H9 (cell line): ENCODE results near the gene EQTN. TPM values are rescaled to one million over a fixed set of nuclear protein-coding genes. Genes with fewer than 3 reads are reported as not detected.

ENCODE experiments used
- DNase-seq: peaks from one replicate; pipeline ENCODE4 v3.0.0-alpha.2; 2017
- H2AFZ ChIP-seq: one replicate; pipeline ENCODE4 v1.6.1; 2013; ENCODE audit warnings: mild to moderate bottlenecking, low read length, control low read depth, moderate library complexity
- H2AK5ac ChIP-seq: 2 replicates; pipeline ENCODE4 v1.6.1; 2013; ENCODE audit warnings: low read length, control low read depth, mixed read lengths; ENCODE audit not compliant: insufficient read length
- H2BK120ac ChIP-seq: one replicate; pipeline ENCODE4 v1.6.1; 2013; ENCODE audit warnings: low read depth, mild to moderate bottlenecking, low read length, control low read depth, inconsistent platforms; ENCODE audit not compliant: poor library complexity, severe bottlenecking
- H2BK12ac ChIP-seq: 2 replicates; pipeline ENCODE4 v1.6.1; 2013; ENCODE audit warnings: low read length, control low read depth, mixed read lengths, low read depth; ENCODE audit not compliant: insufficient read length
- H2BK15ac ChIP-seq: 2 replicates; pipeline ENCODE4 v1.6.1; 2013; ENCODE audit warnings: low read depth, low read length, control low read depth
- H2BK20ac ChIP-seq: one replicate; pipeline ENCODE4 v1.6.1; 2013; ENCODE audit warnings: low read depth, mild to moderate bottlenecking, low read length, control low read depth, inconsistent platforms; ENCODE audit not compliant: poor library complexity, severe bottlenecking
- H2BK5ac ChIP-seq: 2 replicates; pipeline ENCODE4 v1.6.1; 2013; ENCODE audit warnings: low read length, control low read depth, mixed read lengths; ENCODE audit not compliant: insufficient read length
- H3K14ac ChIP-seq: 2 replicates; pipeline ENCODE4 v1.6.1; 2013; ENCODE audit warnings: low read length, control low read depth; ENCODE audit not compliant: insufficient read depth
- H3K18ac ChIP-seq: 2 replicates; pipeline ENCODE4 v1.6.1; 2013; ENCODE audit warnings: low read depth, mild to moderate bottlenecking, mixed read lengths, low read length, control low read depth; ENCODE audit not compliant: insufficient read length
- H3K23ac ChIP-seq: 2 replicates; pipeline ENCODE4 v1.6.1; 2013; ENCODE audit warnings: low read length, control low read depth, mixed read lengths, low read depth; ENCODE audit not compliant: insufficient read length
- H3K23me2 ChIP-seq: 2 replicates; pipeline ENCODE4 v1.6.1; 2013; ENCODE audit warnings: low read depth, mild to moderate bottlenecking, mixed read lengths, low read length, control low read depth; ENCODE audit not compliant: insufficient read length, poor library complexity, severe bottlenecking
- H3K27ac ChIP-seq: 2 replicates; pipeline ENCODE4 v1.5.1; 2013; ENCODE audit warnings: low read length, control low read depth, mixed read lengths, low read depth; ENCODE audit not compliant: insufficient read length
- H3K27me3 ChIP-seq: 2 replicates; pipeline ENCODE4 v1.6.1; 2013; ENCODE audit warnings: low read length, control low read depth, inconsistent platforms; ENCODE audit not compliant: insufficient read depth
- H3K4ac ChIP-seq: 2 replicates; pipeline ENCODE4 v1.6.1; 2013; ENCODE audit warnings: low read depth, mild to moderate bottlenecking, control low read depth, inconsistent platforms, low read length, moderate library complexity
- H3K4me1 ChIP-seq: 2 replicates; pipeline ENCODE4 v1.6.1; 2013; ENCODE audit warnings: low read length, control low read depth, inconsistent platforms; ENCODE audit not compliant: insufficient read depth
- H3K4me2 ChIP-seq: 2 replicates; pipeline ENCODE4 v1.6.1; 2013; ENCODE audit warnings: low read length, control low read depth, mixed read lengths; ENCODE audit not compliant: insufficient read length, insufficient read depth
- H3K56ac ChIP-seq: 2 replicates; pipeline ENCODE4 v1.6.1; 2013; ENCODE audit warnings: low read depth, mild to moderate bottlenecking, mixed read lengths, low read length, control low read depth; ENCODE audit not compliant: insufficient read length
- H3K79me1 ChIP-seq: 2 replicates; pipeline ENCODE4 v1.6.1; 2013; ENCODE audit warnings: low read depth, mild to moderate bottlenecking, moderate library complexity, low read length, control low read depth, inconsistent platforms; ENCODE audit not compliant: insufficient read depth, poor library complexity, severe bottlenecking
- H3K79me2 ChIP-seq: 2 replicates; pipeline ENCODE4 v1.6.1; 2013; ENCODE audit warnings: low read length, control low read depth, inconsistent platforms; ENCODE audit not compliant: insufficient read depth
- H3K9ac ChIP-seq: 2 replicates; pipeline ENCODE4 v1.6.1; 2013; ENCODE audit warnings: low read length, control low read depth, mixed read lengths; ENCODE audit not compliant: insufficient read length; ENCODE audit errors: extremely low read depth
- H3K9me3 ChIP-seq: one replicate; pipeline ENCODE4 v1.6.1; 2013; ENCODE audit warnings: low read depth, low read length, inconsistent platforms; ENCODE audit not compliant: control insufficient read depth
- H3T11ph ChIP-seq: one replicate; pipeline ENCODE4 v1.6.1; 2013; ENCODE audit warnings: mild to moderate bottlenecking, low read length, control low read depth, inconsistent platforms
- H4K20me1 ChIP-seq: one replicate; pipeline ENCODE4 v1.6.1; 2013; ENCODE audit not compliant: control insufficient read depth, insufficient read length, insufficient read depth
- H4K5ac ChIP-seq: 2 replicates; pipeline ENCODE4 v1.6.1; 2013; ENCODE audit warnings: low read depth, mild to moderate bottlenecking, mixed read lengths, low read length, control low read depth; ENCODE audit not compliant: insufficient read length
- H4K8ac ChIP-seq: replicated peaks from 2 replicates; pipeline ENCODE4 v1.6.1; 2013; ENCODE audit warnings: low read length, control low read depth, mixed read lengths, low read depth; ENCODE audit not compliant: insufficient read length
- H4K91ac ChIP-seq: 2 replicates; pipeline ENCODE4 v1.6.1; 2013; ENCODE audit warnings: low read depth, mild to moderate bottlenecking, moderate library complexity, mixed read lengths, low read length, control low read depth; ENCODE audit not compliant: insufficient read length
- H3K27ac Mint-ChIP-seq, 3 experiments: 2 replicates in 2 of 3; 3 replicates in 1 of 3; pipeline ENCODE4 v1.8.0; 2020 to 2021; ENCODE audit warnings: mixed read lengths in 3 of 3, mild to moderate bottlenecking in 1 of 3, moderate library complexity in 1 of 3
- H3K27me3 Mint-ChIP-seq: 2 replicates; pipeline ENCODE4 v1.8.0; 2021; ENCODE audit warnings: low read depth, mild to moderate bottlenecking, moderate library complexity, mixed read lengths
- H3K36me3 Mint-ChIP-seq, 3 experiments: 2 replicates in 2 of 3; 3 replicates in 1 of 3; pipeline ENCODE4 v1.8.0; 2020 to 2021; ENCODE audit warnings: low read depth in 3 of 3, mixed read lengths in 3 of 3; ENCODE audit not compliant: insufficient read depth in 1 of 3
- H3K4me1 Mint-ChIP-seq, 2 experiments: 2 replicates each; pipeline ENCODE4 v1.8.0; 2020; ENCODE audit warnings: mixed read lengths in 2 of 2
- H3K4me3 Mint-ChIP-seq, 2 experiments: 2 replicates in 1 of 2; 3 replicates in 1 of 2; pipeline ENCODE4 v1.8.0; 2020 to 2021; ENCODE audit warnings: mild to moderate bottlenecking in 2 of 2, mixed read lengths in 2 of 2, moderate library complexity in 1 of 2
- H3K9me3 Mint-ChIP-seq, 2 experiments: 2 replicates in 1 of 2; 3 replicates in 1 of 2; pipeline ENCODE4 v1.8.0; 2020; ENCODE audit warnings: mild to moderate bottlenecking in 2 of 2, mixed read lengths in 2 of 2, moderate library complexity in 1 of 2
- CTCF ChIP-seq: fragments of 200-600 bp; sonication (generic); conservative IDR thresholded peaks from 3 replicates; pipeline ENCODE4 v1.8.0; 2021; ENCODE audit warnings: antibody characterized with exemption, mild to moderate bottlenecking
- WGBS: extraction: QIAGEN DNeasy Blood & Tissue Kit; methylation state at CpG from one replicate; pipeline ENCODE4 v1.1.7; 2013; ENCODE audit warnings: missing lambda C conversion rate, low lambda C conversion rate, mixed read lengths; ENCODE audit not compliant: insufficient read length; ENCODE audit errors: extremely low coverage; 5-methylcytosine and 5-hydroxymethylcytosine counted together
- total RNA-seq: library from RNA; stranded (reverse); gene quantifications from 2 replicates; pipeline ENCODE4 v1.2.1, GENCODE V29; 2021

Gene EQTN
- total RNA-seq, 1 experiment from 2014 or later: not detected

- Histone ChIP-seq H2AFZ (no peak overlapping the region), H4K8ac (no peak overlapping the region), H3K14ac (no peak overlapping the region), H3K9ac (no peak overlapping the region), H3K56ac (no peak overlapping the region), H3K27ac (no peak overlapping the region), H3K9me3 (no peaks in the 10 kb centered on the region), H3K27me3 (no peaks in the 10 kb centered on the region), H3K18ac (no peak overlapping the region), H3K79me2 (no peaks in the 10 kb centered on the region), H4K5ac (no peak overlapping the region), H3K4me1 (peaks cover 14% of the 10 kb centered on the region), H2BK12ac (no peak overlapping the region), H2BK120ac (no peak overlapping the region), H4K91ac (no peak overlapping the region), H2BK15ac (no peak overlapping the region), H3K23ac (no peak overlapping the region), H3K4ac (no peak overlapping the region), H3T11ph (no peak overlapping the region), H4K20me1 (no peaks in the 10 kb centered on the region), H3K79me1 (no peaks in the 10 kb centered on the region), H3K23me2 (no peaks in the 10 kb centered on the region), H2BK5ac (no peak overlapping the region), H3K4me2 (no peak overlapping the region), H2AK5ac (no peak overlapping the region), H2BK20ac (no peak overlapping the region)
- no CpG with 5 or more reads among the region's 5 CpGs for WGBS
- Mint-ChIP-seq H3K36me3 (peaks cover 10 to 16% (median 12%) of the 10 kb centered on the region in 3 experiments), H3K9me3 (peaks cover 12 to 14% of the 10 kb centered on the region in 2 experiments), H3K27me3 (no peaks in the 10 kb centered on the region), H3K27ac (peak overlapping the region in 1 of 3 experiments; percentile 81; a peak in 3 of 7 replicates), H3K4me3 (no peak overlapping the region), H3K4me1 (peaks cover 28 to 46% of the 10 kb centered on the region in 2 experiments)
- no peak for DNase-seq
- no peak for TF ChIP-seq CTCF
Observed at GRCh38 chr9:27340285-27340674, 43.3 kb upstream of the EQTN start.
